SK-N-SH treated with all-trans-retinoic acid at 6 μM for 48 hours (cell line): ENCODE measurements around the gene COX6B1.

ENCODE experiments used
- TCF4 ChIP-seq: fragments of 250-450 bp; sonication (Bioruptor Pico); IDR thresholded peaks from 2 replicates; pipeline ENCODE4 v1.8.0; 2021; ENCODE audit warnings: mild to moderate bottlenecking, moderate library complexity, borderline replicate concordance
- ZNF70 ChIP-seq: fragments of 450-650 bp; formaldehyde crosslinking; IDR thresholded peaks from 2 replicates; pipeline ENCODE4 v1.5.0; 2020; ENCODE audit warnings: mild to moderate bottlenecking, moderate library complexity
- ZNF8 ChIP-seq: fragments of 450-650 bp; formaldehyde crosslinking; IDR thresholded peaks from 2 replicates; pipeline ENCODE4 v1.5.0; 2020; ENCODE audit warnings: mild to moderate bottlenecking, moderate library complexity

DNA sequence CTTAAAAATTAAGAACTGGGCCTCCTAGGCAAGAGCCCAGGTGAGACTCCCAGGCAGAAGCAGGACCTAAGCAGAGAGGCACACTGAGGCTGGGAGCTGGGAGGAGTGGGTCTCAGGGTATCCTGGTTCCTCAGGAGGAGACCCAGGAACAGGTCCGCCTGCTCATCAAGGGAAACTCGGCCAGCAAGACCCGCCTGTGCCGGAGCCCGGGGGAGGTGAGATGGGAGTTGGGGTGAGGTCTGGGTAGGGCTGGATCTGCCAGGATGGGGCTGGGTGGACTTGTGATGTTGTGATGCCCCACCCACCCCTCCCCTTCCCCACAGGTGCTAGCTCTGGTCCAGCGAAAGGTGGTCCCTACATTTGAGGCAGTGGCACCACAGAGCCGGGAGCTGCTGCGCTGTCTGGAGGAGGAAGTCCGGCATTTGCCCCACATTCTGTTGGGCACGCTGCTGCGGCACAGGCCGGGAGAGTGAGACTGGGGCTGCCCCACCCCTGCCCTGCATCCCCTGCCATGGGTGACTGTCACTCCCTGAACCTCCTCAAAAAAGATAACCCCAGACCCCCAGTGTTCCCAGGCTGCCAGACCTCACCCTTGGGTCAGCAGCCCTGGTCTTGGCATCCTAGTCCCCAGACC is 28.7 kb upstream of the COX6B1 start:
- TF ChIP-seq ZNF70 (CRISPR knock-in tag) (no peak), TCF4 (CRISPR knock-in tag) (no peak), ZNF8 (CRISPR knock-in tag) (no peak)
